Adrenal gland (tissue), 12 donors: ENCODE measurements around the gene ZBTB7C. TPM values are rescaled to one million over a fixed set of nuclear protein-coding genes. Genes with fewer than 3 reads are reported as not detected.
A peak's percentile ranks its signal among the peaks of the same experiment; 100 is the strongest.

Experiments
- DNase-seq, 7 donors: peaks; one replicate each; pipeline ENCODE4 v3.0.0-alpha.2; 2019 to 2020
- H3K27ac ChIP-seq, 5 donors: fragments of 200-600 bp; sonication (generic) in 4 of 5; 1 replicate in 3 of 5; 2 replicates in 2 of 5; pipeline versions ENCODE4 v1.5.1 to v1.8.0; 2016 to 2020; ENCODE audit warnings: mild to moderate bottlenecking in 1 of 5
- H3K27me3 ChIP-seq: fragments of 200-600 bp; 2 replicates; pipeline ENCODE4 v1.8.0; 2021
- H3K36me3 ChIP-seq, 2 donors: fragments of 200-600 bp; replicated peaks in 1 of 2; 1 replicate in 1 of 2; 2 replicates in 1 of 2; pipeline versions ENCODE4 v1.5.1 to v1.8.0; 2018 to 2022
- H3K4me1 ChIP-seq, 2 donors: fragments of 200-600 bp; replicated peaks in 1 of 2; 1 replicate in 1 of 2; 2 replicates in 1 of 2; pipeline versions ENCODE4 v1.5.1 to v1.8.0; 2018 to 2021
- H3K4me3 ChIP-seq, 4 donors: fragments of 200-600 bp; sonication (generic) in 3 of 4; one replicate each; pipeline ENCODE4 v1.5.1; 2016 to 2018
- H3K9me3 ChIP-seq, 3 donors: fragments of 200-600 bp; sonication (generic) in 1 of 3; replicated peaks in 1 of 3; 1 replicate in 2 of 3; 2 replicates in 1 of 3; pipeline versions ENCODE4 v1.5.1 to v1.8.0; 2016 to 2021
- POLR2A ChIP-seq, 2 donors: fragments of 450-650 bp; IDR thresholded peaks; one replicate each; pipeline ENCODE4 v1.6.1; 2017; ENCODE audit warnings: antibody characterized with exemption in 2 of 2, mild to moderate bottlenecking in 2 of 2, moderate library complexity in 1 of 2
- WGBS, 4 donors: extraction: QIAGEN DNeasy Blood & Tissue Kit in 2 of 4; methylation state at CpG; one replicate each; pipeline versions ENCODE4 v1.1.5 to v1.1.7; 2013 to 2017; 5-methylcytosine and 5-hydroxymethylcytosine counted together
- intact Hi-C, 2 donors: fragments of 100-400 bp; cut with DNase I; formaldehyde crosslinking; loops; one replicate each; pipeline versions ENCODE4 v1.14.1 to v1.15.0; 2022 to 2023
- polyA plus RNA-seq, 3 donors: library from polyadenylated mRNA; stranded (reverse); fragments of 200-250 nt in 2 of 3; fragments of 350-450 nt in 1 of 3; fragmentation: Illumina TruSeq in 1 of 3; extraction: RNeasy Lipid Tissue Mini Kit (QIAGEN cat#74804) in 1 of 3; gene quantifications; one replicate each; pipeline ENCODE4 v1.2.3, GENCODE V29; 2013 to 2014
- total RNA-seq, 9 donors: library from RNA; depleted of rRNA in 4 of 9; stranded (reverse); fragments of >200 nt in 4 of 9; fragments of 120-200 nt in 1 of 9; fragmentation: NEBNext Ultra II Directional in 1 of 9; extraction: Animal tissue kit (Norgen Biotek cat#: 25700) in 1 of 9; gene quantifications; one replicate each; pipeline versions ENCODE4 v1.1.0 to v1.2.4, GENCODE V29; 2013 to 2023
- TF ChIP-seq, protein P1 (sequence below), 6 experiments: fragments of 450-650 bp in 4 of 6; fragments of 200-600 bp in 2 of 6; sonication (generic) in 1 of 6; IDR thresholded peaks; 1 replicate in 5 of 6; 2 replicates in 1 of 6; pipeline versions ENCODE4 v1.5.1 to v1.8.0; 2016 to 2021; ENCODE audit warnings: antibody characterized with exemption in 6 of 6, mild to moderate bottlenecking in 2 of 6, moderate library complexity in 1 of 6
- donor health status: healthy with polysubstance abuse.
- donor health status: Bipolar disorder and iron deficiency.
- donor health status: DM: yes; HTN: yes; CAD: no.
- donor health status: DM: no; HTN: no; CAD: no.
- donor health status: DM: no; HTN: no; CAD: no.
- donor health status: DM: yes; HTN: yes; CAD: no.

ZBTB7C gene
- total and polyA plus RNA-seq, 12 donors = 5.2 to 42.8 (median 26.8) TPM

DNA sequence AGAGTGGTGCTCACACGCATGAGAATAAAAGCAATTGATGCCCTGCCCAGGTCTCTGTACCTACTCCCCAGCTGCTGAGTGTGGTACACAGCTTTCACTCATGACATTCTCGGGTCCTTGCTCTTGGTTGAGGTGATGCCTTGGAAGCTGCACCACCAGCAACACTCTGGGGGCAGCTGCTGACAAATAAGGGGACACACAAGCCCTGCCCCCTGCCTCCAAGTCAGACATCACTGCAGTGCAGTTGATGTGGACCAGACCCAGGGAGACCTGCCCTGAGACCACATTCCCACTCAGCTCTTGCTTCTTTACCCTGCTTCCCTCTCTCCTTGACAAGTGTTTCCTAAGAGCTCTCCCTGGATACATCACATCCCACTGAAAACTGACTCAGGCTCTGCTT is 225.6 kb downstream of the ZBTB7C start:
- peak in 2 of 7 donors; percentile 11 to 49 for DNase-seq
- Histone ChIP-seq H3K4me3 (no peak overlapping the region), H3K27ac (peak overlapping the region in 4 of 5 donors; percentile 6 to 85 (median 66)), H3K36me3 (no peaks in the 10 kb centered on the region), H3K4me1 (peaks cover 15 to 33% of the 10 kb centered on the region in 2 donors), H3K9me3 (no peaks in the 10 kb centered on the region), H3K27me3 (no peaks in the 10 kb centered on the region)
- TF ChIP-seq, protein P1, sequence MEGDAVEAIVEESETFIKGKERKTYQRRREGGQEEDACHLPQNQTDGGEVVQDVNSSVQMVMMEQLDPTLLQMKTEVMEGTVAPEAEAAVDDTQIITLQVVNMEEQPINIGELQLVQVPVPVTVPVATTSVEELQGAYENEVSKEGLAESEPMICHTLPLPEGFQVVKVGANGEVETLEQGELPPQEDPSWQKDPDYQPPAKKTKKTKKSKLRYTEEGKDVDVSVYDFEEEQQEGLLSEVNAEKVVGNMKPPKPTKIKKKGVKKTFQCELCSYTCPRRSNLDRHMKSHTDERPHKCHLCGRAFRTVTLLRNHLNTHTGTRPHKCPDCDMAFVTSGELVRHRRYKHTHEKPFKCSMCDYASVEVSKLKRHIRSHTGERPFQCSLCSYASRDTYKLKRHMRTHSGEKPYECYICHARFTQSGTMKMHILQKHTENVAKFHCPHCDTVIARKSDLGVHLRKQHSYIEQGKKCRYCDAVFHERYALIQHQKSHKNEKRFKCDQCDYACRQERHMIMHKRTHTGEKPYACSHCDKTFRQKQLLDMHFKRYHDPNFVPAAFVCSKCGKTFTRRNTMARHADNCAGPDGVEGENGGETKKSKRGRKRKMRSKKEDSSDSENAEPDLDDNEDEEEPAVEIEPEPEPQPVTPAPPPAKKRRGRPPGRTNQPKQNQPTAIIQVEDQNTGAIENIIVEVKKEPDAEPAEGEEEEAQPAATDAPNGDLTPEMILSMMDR (IDR thresholded peaks at IDR 0.05) = no peak
- no peak for TF ChIP-seq POLR2A (IDR thresholded peaks at IDR 0.05)
- WGBS, 4 donors = 91 to 99% (median 96%) methylated on average over 2 of the region's 2 CpGs
- intact Hi-C loops = no loop called here

DNA sequence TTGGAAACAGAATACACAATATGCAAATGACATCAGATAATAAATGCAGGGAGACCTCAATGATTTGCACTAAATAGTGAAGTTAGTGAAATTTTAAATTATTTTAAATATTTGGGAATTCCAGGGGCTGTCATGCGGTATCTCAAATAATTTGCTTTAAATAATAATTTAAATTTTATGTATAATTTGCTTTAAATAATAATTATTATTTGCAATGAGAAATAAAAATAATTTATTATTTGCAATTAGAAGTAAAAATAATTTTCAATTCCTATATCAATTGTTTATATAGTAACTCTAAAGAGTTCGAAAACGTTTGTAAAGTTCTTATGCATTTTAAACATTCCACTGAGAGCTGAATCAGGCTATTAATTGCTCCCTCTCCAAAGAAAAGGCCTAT is 226.4 kb downstream of the ZBTB7C start:
- no peaks in the 10 kb centered on the region for H3K9me3 ChIP-seq
- H3K36me3 ChIP-seq = no peaks in the 10 kb centered on the region
- no peaks in the 10 kb centered on the region for H3K27me3 ChIP-seq
- H3K4me3 ChIP-seq = no peak overlapping the region
- no peak overlapping the region for H3K27ac ChIP-seq
- WGBS, 4 donors = 88 to 90% (median 89%) methylated on average over 3 of the region's 3 CpGs
- TF ChIP-seq, protein P1 (IDR thresholded peaks at IDR 0.05) = no peak
- TF ChIP-seq POLR2A (IDR thresholded peaks at IDR 0.05) = no peak
- peaks cover 15 to 33% of the 10 kb centered on the region in 2 donors for H3K4me1 ChIP-seq
- intact Hi-C loops = no loop called here
- DNase-seq = no peak

DNA sequence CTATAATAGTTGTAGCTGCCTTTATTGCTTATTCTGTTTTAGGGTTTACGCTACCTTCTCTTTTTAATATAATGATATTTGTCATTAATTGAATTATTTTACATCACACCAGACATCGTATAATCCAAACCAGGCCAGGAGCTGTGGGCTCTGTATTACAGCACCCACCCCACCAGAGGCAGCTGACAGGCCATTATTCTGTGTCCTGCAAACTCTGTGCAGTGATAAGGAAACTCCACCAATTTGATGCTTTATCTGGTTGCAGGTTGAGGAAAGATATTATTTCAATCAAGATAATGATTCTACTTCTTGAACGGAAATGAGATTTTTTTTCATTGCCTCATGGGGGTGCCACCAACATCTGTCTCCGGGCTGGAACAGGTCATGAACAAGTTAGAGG is 227.3 kb downstream of the ZBTB7C start:
- Histone ChIP-seq H3K9me3 (no peaks in the 10 kb centered on the region), H3K4me3 (no peak overlapping the region), H3K36me3 (no peaks in the 10 kb centered on the region), H3K27ac (no peak overlapping the region), H3K4me1 (peaks cover 10 to 27% of the 10 kb centered on the region in 2 donors), H3K27me3 (no peaks in the 10 kb centered on the region)
- WGBS, 4 donors = 81 to 87% (median 85%) methylated on average over 4 of the region's 4 CpGs
- intact Hi-C loops = no loop called here
- no peak for DNase-seq
- TF ChIP-seq POLR2A (IDR thresholded peaks at IDR 0.05) = no peak
- TF ChIP-seq, protein P1 (IDR thresholded peaks at IDR 0.05) = no peak

DNA sequence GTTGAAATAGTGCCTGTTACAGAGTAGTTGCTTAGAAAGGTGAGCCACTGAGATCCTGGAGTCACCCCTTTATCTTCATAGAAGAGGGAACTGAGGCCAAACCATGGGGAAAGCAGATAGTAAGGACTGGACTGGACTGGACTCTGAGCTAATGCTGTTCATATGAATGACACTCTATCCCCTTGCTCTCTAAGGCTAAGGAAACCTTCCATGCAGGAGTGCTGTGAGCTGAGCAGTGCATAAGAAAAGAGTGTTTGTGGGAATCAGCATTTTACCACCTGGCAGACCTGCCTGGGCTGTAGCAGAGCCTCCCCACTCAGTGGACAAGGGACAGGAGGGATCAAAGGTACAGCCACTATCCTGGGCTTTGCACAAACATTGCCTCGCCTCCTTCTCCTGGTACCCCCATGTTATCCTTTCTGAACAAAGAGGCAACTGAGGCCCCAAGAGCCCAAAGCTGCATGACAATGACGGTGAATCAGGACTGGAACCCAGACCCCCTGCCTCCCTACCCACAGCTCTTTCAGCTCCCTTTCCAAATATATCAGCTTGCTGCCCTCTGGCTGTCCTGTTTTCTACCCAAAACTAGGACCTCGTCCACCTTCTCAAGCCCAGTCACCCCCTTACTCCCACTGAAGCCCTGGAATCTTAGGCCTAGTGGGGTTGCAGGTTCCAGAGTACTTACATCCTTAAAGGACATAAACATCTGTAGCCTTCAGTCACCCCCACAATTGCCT is 227.9 kb downstream of the ZBTB7C start:
- H3K4me3 ChIP-seq = no peak overlapping the region
- no peaks in the 10 kb centered on the region for H3K27me3 ChIP-seq
- WGBS, 4 donors = 92 to 98% (median 97%) methylated on average over 3 of the region's 3 CpGs
- no peaks in the 10 kb centered on the region for H3K36me3 ChIP-seq
- DNase-seq = peak in 1 of 7 donors; percentile 4
- no peaks in the 10 kb centered on the region for H3K9me3 ChIP-seq
- intact Hi-C loops = no loop called here
- H3K27ac ChIP-seq = no peak overlapping the region
- TF ChIP-seq, protein P1 (IDR thresholded peaks at IDR 0.05) = no peak
- no peak for TF ChIP-seq POLR2A (IDR thresholded peaks at IDR 0.05)
- peaks cover 4 to 21% of the 10 kb centered on the region in 2 donors for H3K4me1 ChIP-seq
